RWPE2 (cell line): ENCODE results near the gene MAP4K3.

ENCODE experiments used
- ATAC-seq: fragments of 200-7000 bp; cut with Tn5 transposase; 3 replicates; pipeline ENCODE4 v1.9.1; 2021; ENCODE audit warnings: low read depth
- DNase-seq: peaks from one replicate; pipeline ENCODE4 v3.0.0-alpha.2; 2020; ENCODE audit warnings: low spot score
- H3K27ac ChIP-seq: fragments of 450-650 bp; 2 replicates; pipeline ENCODE4 v1.5.1; 2017; ENCODE audit warnings: mild to moderate bottlenecking; ENCODE audit not compliant: poor library complexity, severe bottlenecking
- H3K27me3 ChIP-seq: fragments of 250-450 bp; sonication (Bioruptor Pico); 2 replicates; pipeline ENCODE4 v1.5.1; 2021; ENCODE audit warnings: mild to moderate bottlenecking, moderate library complexity; ENCODE audit not compliant: insufficient read depth, poor library complexity, severe bottlenecking
- H3K36me3 ChIP-seq: fragments of 250-450 bp; sonication (Bioruptor Pico); 2 replicates; pipeline ENCODE4 v1.5.1; 2020; ENCODE audit warnings: low read depth, mild to moderate bottlenecking, moderate library complexity
- H3K4me1 ChIP-seq: fragments of 250-450 bp; sonication (Bioruptor Pico); 2 replicates; pipeline ENCODE4 v1.5.1; 2021; ENCODE audit warnings: mild to moderate bottlenecking, moderate library complexity; ENCODE audit not compliant: insufficient read depth, poor library complexity, severe bottlenecking
- H3K4me3 ChIP-seq: fragments of 250-450 bp; sonication (Bioruptor Pico); 2 replicates; pipeline ENCODE4 v1.5.1; 2021; ENCODE audit warnings: mild to moderate bottlenecking, moderate library complexity; ENCODE audit not compliant: severe bottlenecking
- H3K9me3 ChIP-seq: fragments of 250-450 bp; sonication (Bioruptor Pico); 2 replicates; pipeline ENCODE4 v1.5.1; 2021; ENCODE audit warnings: mild to moderate bottlenecking, moderate library complexity; ENCODE audit not compliant: severe bottlenecking
- CTCF ChIP-seq: fragments of 450-650 bp; IDR thresholded peaks from one replicate; pipeline ENCODE4 v1.5.1; 2017; ENCODE audit warnings: mild to moderate bottlenecking, moderate library complexity; ENCODE audit not compliant: poor library complexity, severe bottlenecking

MAP4K3 gene

DNA sequence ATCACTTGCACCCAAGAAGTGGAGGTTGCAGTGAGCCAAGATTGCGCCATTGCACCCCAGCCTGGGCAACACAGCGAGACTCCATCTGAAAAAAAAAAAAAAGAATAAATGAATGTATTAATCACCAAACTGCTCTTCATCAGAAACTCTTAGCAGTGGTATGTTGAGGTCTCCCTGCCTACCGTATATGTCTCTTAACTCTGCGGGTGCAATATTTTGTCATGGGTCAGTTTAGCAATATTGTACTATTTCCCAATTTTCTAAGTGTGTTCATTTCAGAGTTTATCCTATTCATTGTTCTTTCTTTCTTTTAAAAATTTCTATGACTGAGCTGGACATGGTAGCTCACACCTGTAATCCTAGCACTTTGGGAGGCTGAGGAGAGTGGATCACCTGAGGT is 37.9 kb upstream of the MAP4K3 start:
- Histone ChIP-seq H3K36me3 (no peaks in the 10 kb centered on the region), H3K4me1 (peaks cover 5% of the 10 kb centered on the region), H3K4me3 (no peak overlapping the region), H3K9me3 (no peaks in the 10 kb centered on the region), H3K27ac (no peak overlapping the region), H3K27me3 (no peaks in the 10 kb centered on the region)
- no peak for ATAC-seq
- no peak for DNase-seq
- no peak for TF ChIP-seq CTCF

DNA sequence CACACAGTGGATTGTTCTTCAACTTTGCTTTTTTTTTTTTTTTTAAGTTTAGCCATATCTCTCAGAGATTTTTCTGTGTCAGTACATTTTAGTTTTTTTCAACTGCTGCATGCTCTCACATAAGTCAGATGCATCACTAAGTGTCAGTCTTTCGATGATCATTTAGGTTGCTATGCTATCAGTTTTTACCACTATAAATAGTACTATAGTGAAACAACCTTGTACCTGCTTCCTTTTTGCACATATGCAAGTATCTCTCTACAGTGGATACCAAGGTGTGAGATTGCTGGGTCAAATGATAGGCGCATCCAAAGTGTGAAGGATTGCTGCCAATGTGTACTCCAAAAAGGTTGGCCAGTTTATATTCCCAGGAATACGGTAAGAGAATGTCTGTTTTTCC is 33.5 kb upstream of the MAP4K3 start:
- ATAC-seq = no peak
- no peaks in the 10 kb centered on the region for H3K27me3 ChIP-seq
- H3K36me3 ChIP-seq = no peaks in the 10 kb centered on the region
- H3K4me3 ChIP-seq = no peak overlapping the region
- DNase-seq = no peak
- no peak for TF ChIP-seq CTCF
- peaks cover 16% of the 10 kb centered on the region for H3K4me1 ChIP-seq
- H3K27ac ChIP-seq = no peak overlapping the region
- no peaks in the 10 kb centered on the region for H3K9me3 ChIP-seq

DNA sequence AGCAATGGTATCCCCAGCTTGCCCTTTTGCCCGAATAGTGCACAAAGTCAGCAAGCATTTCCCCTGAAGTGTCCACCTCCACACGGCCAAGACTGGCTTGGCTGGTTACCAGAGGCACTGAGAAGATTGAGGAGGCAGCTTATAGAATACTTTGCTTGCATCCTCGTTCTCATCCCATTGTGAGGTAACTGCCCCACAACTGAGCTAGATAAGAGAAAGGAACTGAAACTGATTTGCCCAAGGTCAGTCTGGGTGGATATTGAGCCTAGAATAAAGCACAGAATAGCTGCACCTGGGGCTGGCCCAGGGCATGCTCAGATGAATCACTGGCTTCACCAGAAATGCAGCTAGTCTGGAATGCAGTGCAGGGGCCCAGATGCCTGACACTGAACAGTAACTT is 32.7 kb upstream of the MAP4K3 start:
- Histone ChIP-seq H3K4me1 (peaks cover 16% of the 10 kb centered on the region), H3K27ac (peak overlapping the region; percentile 35), H3K9me3 (no peaks in the 10 kb centered on the region), H3K27me3 (no peaks in the 10 kb centered on the region), H3K4me3 (no peak overlapping the region), H3K36me3 (no peaks in the 10 kb centered on the region)
- DNase-seq (no peak), ATAC-seq (peak; percentile 98)
- TF ChIP-seq CTCF = no peak

DNA sequence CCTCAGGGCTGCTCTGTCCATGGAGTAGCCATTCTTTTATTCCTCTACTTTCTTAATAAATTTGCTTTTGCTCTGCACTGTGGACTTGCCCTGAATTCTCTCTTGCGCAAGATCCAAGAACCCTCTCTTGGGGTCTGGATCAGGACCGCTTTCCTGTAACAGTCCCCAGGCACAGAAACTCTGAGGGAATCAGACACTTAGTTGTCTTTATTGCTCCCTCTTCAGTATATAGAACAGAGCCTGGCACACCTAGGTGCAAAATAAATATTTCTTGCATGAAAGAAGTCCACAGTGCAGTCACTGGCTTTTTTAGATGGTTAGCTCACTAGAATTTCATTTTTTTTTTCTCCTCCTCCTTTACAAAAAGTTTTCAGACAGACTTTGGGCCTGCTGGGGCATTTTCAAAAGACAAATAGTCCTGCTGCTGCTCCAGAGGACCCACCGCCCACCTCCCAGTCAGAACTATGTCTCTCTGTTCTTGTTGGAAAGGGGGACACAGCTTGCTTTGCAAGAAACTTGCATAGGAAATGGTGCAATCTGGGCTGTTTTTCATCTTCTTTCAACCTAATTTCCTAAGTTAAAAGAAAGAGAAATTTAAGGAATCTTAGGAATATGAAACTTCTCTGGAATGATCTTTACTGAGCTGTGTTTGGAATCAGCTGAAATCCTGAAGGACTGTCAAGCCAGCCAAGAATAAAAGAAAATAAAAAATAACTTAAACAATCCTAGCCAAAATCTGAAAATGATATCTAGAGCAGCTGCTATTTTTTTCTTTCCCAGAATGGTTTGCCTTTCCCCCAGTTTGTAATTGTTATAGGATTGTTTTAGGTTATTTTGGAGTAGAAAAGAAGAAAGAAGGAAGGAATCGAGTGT is 31.7 kb upstream of the MAP4K3 start:
- Histone ChIP-seq H3K4me3 (no peak overlapping the region), H3K27me3 (no peaks in the 10 kb centered on the region), H3K36me3 (no peaks in the 10 kb centered on the region), H3K9me3 (no peaks in the 10 kb centered on the region), H3K4me1 (peaks cover 16% of the 10 kb centered on the region), H3K27ac (peak overlapping the region; percentile 35)
- ATAC-seq = no peak
- TF ChIP-seq CTCF = no peak
- DNase-seq = no peak

DNA sequence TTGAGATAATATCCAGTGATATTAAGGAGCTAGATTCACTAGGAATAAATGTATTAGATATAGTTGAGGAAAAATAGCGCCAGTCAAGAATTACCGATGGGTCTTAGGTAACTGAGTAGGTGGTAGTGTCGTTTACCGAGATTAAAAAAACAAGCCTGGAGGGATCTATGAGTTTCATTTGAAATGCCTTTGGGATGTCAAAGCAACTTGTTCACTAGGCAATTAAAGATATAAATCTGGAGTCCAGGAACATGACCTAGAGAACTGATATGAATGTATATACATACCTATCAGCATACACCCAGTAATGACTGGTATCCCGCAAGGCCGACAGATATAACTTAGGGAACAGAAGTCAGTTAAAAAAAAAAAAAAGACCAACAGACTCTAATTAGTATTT is 29.2 kb upstream of the MAP4K3 start:
- H3K27ac ChIP-seq = no peak overlapping the region
- no peak for TF ChIP-seq CTCF
- H3K27me3 ChIP-seq = no peaks in the 10 kb centered on the region
- no peak for ATAC-seq
- H3K36me3 ChIP-seq = no peaks in the 10 kb centered on the region
- no peaks in the 10 kb centered on the region for H3K9me3 ChIP-seq
- DNase-seq = no peak
- H3K4me3 ChIP-seq = no peak overlapping the region
- H3K4me1 ChIP-seq = peaks cover 16% of the 10 kb centered on the region
